ENCODE data around the gene TTPAL.

The TTPAL gene

DNA sequence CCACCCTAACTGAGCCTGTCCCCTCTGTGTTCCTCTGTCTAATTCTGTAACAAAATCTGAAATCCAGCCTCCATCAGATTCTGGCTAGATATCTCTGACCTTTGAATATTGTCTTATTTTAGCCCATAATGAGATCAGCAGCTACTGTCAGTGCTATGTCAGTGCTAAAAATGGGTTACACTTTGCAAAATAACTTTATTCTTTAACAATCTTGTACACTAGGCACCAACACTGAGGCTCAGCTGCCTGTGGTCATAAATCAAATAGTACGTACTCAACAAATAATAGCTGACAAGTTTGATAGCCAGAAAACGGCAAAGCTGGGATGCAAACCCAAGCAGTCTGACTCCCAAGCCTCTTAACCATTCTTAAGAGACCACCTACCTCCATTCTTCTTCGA, 22.1 kb downstream of the TTPAL start:
- DNase-seq (ENCODE audit: low read depth) = no peak

DNA sequence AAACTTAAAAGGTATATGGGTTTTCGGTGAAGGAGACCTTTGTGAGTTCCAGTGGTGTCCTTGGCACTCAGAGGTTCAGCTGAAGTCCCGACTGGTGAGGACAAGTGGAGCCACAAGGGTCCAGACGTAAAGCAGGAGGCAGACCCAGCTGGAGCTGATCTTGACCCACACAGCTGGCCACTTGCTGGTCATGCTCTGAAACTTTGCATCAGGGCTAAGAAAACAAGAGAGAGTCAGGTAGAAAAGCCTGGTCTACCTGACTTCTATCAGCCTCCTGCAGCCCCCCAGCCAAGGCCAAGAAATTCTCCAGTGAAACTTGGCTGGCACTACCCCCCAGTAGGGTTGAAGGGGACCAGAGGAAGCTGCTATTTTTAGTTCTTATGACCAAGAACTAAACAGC, 24.5 kb downstream of the TTPAL start:
- DNase-seq (ENCODE audit: low read depth) = no peak

DNA sequence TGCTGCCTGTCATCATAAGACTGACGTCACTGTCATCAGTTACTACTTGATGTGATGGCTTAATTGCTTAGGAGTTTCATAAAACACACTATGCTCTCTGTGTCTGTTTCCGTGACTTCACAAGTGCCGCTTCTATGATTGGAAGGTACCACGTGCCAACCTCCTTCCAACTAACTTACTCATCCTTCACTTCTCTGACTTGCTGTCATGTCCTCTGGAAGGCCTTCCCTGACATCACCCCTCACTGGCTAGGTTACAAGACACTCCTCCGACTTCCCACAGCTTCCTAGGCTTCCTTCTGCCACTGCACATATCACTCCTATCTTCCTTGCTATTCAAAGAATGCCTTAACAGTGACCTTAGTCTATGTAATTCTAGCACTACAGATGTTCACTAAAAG, 25.8 kb downstream of the TTPAL start:
- no peak for DNase-seq (ENCODE audit: low read depth)

DNA sequence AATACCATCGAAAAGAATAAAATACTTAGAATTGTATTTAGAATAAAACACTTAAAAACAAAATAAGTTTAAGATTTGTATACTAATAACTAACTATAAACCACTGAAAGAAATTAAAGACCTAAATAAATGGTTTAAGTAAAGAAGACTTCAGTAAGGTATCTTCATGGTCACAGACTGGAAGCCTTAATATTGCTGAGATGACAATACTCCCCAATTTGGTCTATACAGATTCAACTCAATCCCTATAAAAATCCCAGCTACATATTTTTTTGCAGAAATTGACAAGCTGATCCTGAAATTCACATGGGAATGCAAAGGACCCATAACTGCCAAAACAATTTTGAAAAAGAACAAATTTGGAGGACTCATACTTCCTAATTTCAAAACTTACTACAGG, 27.3 kb downstream of the TTPAL start:
- no peak for DNase-seq (ENCODE audit: low read depth)

DNA sequence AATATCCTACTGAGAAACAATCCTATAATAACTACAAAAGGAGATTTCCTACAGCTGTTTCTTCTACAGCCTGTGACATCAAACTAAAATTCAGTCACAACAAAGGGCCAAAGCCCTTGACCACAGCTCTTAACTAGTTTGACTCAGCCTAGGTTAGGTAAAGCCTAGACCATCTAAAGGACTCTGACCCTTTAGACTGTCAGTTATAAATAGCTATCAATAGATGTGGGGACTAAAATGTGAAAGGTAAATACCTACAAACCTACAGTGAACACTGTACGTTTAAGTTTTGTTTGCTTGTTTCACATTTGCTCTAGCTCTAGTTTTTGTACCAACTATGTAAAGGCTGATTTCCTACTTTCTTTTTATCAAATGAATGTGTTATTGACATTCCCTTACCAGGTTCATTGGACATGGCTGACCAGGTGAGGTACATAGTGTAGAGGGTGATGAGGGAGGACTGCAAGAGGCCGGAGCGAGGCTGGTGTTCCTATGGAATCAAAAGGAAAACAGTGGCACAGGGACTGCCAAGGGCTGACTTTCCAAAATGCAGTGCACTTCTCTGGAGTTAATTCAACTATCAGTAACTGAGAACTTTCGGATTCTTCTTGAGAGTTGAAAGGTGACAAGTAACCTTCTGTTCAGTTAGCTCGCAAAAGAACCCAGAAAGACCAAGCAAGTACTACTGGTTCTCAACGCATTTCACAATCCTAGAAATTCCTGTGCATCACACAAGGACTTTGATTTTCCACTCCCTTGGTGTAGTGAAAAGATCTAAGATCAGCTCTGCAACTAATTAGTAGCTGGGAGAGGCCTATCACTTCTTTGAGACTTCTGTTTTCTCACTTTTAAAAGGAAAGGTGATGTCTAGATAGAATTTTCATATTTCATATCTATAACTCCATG, 29.0 kb downstream of the TTPAL start:
- no peak for DNase-seq (ENCODE audit: low read depth)

DNA sequence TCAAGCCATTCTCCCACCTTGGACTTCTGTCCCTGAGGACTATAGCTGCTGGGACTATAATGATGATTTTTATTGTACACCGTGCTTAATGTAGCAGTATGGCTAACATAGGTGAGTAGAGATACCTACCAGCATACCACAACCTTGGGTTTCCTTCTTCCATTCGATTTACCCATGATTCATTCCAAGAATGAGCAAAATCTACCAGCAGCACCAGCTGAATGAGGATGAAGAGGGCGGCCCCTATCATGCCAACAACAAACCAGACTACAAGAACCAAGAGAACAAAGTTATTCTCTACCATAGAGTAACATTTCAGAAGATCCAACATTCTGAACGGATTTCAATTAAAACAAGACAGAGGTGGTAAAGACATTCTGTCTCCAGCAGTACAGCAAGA, 34.1 kb downstream of the TTPAL start:
- no peak for DNase-seq (ENCODE audit: low read depth)

DNA sequence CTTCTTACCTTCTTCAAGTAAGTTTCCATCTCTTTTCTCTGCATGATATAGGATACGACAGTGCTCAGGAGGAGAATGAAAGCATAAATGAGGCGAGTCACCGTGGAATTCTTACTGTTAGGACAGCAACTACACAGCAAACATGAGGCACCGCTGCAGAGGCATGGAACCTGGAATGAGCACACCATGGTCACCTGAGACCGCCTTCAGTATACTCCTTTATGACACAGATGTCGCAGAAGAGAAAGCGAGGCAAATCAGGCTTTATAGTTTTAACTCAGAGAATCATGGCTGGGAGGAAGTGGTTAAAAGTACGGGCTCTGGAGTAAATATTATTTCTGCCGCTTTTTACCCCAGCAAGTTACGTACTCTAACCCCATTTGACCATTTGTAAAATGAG, 38.2 kb downstream of the TTPAL start:
- DNase-seq (ENCODE audit: low read depth) = no peak

DNA sequence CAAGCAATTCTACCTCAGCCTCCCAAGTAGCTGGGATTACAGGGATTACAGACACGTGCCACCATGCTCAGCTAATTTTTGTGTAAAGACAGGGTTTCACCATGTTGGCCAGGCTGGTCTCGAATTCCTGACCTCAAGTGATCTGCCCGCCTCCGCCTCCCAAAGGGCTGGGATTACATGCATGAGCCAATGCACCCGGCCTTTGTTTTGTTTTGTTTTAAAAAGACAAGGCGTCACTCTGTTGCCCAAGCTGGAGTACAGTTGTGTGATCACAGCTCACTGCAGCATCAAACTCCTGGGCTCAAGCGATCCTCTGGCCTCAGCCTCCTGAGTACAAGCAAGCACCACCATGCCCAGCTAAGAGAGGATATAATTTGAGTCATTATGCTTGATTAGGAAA, 40.8 kb downstream of the TTPAL start:
- DNase-seq (ENCODE audit: low read depth) = no peak

DNA sequence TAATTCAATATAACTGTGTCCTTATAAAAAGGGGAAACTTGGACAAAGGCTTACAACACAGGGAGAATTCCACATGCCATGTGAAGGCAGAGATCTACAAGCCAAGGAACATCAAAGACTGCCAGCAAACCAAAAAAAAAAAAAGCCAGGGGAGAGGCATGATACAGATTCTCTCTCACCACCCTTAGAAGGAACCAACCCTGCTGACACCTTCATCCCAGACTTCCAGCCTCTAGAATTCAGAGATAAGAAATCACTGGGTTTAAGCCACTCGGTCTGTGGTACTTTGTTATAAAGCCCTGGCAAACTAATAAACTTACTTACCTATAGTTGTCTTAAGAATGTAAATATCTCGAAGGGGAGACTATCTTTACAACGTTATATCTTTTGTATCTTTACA, 41.8 kb downstream of the TTPAL start:
- no peak for DNase-seq (ENCODE audit: low read depth)

DNA sequence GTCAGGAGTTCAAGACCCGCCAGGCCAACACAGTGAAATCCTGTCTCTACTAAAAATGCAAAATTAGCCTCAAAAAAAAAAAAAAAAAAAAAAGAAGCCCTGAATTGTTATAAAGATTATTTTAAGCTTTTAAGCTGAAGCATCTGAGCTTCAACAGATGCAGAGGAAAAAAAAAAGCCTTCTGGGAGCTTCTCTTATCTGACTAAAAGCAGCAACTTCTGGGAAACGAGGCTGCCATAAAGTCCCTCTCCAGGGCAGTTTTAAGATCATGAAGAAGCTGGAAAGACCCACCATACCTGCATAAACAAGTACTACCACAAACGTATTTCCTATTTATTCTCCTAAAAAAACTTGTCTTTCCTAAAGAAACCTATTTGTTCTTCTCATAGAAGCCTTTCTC, 42.6 kb downstream of the TTPAL start:
- no peak for DNase-seq (ENCODE audit: low read depth)

DNA sequence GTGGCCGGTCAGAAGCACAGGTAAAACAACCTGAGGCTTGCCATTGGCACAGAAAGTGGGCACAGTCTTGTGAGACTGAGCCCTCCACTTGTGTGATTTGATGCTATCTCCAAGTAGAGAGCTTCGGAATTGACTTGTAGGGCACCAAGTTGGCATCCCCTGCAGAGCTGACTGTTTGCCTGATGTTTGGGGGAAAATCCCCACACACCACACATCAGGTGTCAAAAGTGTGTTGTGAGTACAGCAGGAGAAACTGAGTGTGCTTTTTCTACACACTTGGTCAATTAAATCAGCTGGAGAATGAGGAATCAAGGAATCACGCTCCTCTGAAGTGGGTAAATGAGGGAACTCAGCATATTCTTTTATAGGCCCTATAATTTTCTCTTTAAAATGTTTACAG, 45.2 kb downstream of the TTPAL start:
- no peak for DNase-seq (ENCODE audit: low read depth)

DNA sequence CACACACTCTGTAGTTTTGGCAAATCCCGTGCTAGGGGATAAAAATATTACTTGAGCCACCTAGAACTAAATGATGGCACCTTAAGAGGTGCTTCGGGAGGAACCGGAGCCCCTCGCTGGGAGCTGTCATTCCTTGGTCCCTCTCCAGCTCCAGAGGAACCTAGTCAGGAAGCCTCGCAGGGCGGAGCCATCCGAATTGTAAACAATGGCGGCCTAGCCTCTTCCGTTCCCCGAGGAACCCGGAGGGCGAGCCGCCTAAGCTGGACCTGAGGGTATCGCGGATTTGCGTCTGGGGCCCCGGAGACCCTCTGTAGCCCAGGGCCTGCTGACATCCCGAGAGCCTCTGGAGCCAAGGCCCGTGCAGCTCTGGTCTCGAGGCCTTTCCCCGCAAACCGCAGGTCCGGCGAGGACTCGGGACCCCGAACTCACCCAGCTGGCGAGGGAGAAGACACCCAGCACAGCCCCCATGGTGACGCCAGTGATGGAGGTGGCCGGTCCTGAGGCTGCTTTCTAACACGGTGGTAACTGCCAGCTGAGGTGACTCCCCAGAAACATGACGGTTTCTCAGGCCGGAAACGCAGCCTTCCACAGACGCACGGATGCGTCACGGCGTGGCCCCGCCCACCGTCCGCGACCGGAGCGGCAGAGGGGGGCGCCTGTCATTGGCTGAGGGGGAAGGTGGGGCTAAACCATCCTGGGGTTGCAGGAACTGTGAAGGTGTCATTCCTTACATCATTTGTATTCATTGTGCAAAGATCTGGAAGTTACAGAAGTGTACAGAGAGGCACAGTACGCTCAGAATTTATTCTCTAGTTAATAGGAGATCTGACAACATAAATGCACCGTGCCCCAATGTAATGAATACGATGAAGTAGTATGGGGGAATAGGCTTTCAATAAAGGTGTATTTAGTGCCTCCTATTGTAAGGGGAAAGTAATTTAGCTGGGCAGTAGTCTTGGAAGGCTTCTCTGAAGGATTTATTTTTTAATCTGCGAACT, 46.1 kb downstream of the TTPAL start, which contains the start of gene SERINC3:
Gene SERINC3 (minus strand): TSS at position 587 of the 998 bp plus-strand sequence. CDS start 119 bp downstream, at position 468.
- DNase-seq (ENCODE audit: low read depth) = peak; percentile 97

DNA sequence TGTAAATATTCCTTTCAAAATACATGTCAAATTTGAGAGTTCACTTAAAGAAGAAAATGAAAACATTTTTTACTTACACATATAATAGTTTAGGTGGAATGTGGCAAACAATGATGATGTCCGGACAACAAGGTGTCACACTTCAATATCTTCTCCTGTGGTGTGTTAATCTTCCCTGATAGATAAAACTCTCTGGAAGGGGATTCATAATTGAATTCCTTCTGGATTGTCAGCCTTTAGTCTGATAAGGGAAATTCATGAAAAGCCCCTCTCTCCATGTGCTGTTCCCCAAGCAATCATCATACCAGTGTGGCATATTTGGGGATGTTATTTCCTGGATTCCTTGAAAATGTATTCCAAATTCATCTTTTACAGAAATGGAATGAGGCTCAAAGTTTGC, 47.2 kb downstream of the TTPAL start:
- no peak for DNase-seq (ENCODE audit: low read depth)

DNA sequence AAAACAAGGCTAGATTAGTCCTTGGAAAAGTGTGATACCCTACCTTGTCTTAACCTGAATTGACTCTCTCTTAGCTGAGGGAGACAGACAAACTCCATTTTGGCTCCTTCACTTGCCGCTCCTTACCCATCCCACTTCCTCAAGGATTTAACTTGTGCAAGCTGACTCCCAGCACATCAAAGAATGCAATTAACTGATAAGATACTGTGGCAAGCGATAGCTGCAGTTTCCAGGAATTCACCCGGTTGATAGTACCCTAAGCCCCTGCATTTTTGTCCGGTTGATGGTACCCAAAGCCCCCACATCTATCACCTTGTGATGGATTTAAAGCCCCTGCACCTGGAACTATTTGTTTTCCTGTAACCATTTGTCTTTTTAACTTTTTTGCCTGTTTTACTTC, 48.1 kb downstream of the TTPAL start:
- DNase-seq (ENCODE audit: low read depth) = no peak

DNA sequence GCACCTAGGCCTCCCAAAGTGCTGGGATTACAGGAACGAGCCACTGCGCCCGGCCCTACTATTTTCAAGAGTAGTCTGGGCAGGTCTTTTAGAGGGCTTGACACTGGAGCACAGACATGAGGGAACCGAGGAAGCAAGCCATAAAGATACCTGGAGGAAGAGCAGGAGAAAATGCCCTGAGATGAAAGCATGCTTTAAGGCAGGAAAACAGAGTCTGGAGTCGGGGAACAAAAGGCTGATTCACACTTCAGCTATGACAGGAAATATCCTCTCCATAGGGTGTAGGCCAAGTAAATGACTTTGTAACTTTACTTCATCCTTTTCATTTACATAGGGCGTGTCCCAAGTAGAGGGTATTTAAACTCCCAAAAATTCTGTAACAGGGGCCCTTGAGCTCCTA, 50.5 kb downstream of the TTPAL start:
- DNase-seq (ENCODE audit: low read depth) = no peak

DNA sequence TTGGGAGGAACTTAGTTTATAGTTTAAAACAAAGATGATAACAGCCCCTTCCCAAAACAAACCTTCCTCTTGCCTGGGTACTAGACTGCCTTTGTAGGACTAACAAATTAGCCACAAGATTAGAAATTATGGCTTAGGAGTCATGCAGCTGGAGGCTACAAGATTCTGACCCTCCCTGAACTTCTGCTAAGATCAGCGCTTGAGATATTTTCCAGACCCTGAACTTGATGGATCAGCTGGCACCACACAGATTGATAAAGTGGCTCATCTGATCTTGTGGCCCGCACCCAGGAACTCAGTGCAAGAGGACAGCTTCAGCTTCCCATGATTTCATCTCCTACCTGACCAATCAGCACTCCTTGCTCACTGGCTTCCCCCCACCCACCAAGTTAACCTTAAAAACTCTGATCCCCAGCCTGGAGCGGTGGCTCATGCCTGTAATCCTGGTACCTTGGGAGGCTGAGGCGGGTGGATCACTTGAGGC, 52.1 kb downstream of the TTPAL start:
- no peak for DNase-seq (ENCODE audit: low read depth)

DNA sequence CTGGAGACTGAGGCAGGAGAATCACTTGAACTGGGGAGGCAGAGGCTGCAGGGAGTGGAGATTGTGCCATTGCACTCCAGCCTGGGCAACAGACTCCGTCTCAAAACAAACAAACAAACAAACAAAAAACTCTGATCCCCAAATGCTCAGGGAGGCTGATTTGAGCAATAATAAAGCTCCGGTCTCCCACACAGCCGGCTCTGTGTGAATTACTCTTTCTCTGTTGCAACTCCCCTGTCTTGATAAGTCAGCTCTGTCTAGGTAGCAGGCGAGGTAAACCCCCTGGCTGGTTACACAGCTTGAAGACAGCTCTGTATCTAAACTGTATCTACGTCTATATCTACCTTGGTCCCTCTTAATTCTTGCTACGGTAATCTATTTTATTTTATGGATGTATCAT, 52.6 kb downstream of the TTPAL start:
- no peak for DNase-seq (ENCODE audit: low read depth)

DNA sequence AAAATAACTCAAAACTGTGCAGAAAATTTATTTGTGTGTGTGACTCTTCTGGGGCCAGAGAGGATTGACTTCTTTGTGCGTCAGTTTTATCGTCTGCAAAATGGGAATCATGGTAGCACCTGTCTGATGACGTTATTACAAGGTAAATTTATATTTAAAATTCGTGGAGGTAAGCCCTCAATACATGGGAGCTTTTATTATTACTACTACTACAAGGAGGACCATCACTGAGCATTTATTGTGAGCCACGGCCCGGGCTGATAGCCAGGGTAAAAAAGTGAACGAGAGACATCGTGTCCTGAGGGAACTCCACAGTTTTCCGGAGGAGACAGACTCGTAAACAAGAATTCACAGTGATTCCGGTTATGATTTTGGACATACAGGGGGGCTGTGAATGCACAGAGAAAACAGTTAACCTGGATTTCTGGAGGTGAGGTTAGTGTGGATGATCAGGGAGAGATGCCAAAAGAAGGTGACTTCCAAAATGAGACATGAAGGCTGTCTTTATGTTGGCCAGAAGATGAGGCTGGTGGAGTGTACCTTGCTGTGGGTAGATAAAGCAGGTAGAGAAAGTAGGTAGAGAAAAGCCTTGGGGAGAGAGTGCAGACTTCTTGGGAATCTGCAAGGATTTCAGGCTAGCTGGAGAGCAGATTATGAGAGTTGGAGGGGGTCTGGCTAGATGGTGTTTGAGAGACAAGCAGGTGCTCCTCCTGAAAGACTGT, 56.7 kb downstream of the TTPAL start:
- no peak for DNase-seq (ENCODE audit: low read depth)

DNA sequence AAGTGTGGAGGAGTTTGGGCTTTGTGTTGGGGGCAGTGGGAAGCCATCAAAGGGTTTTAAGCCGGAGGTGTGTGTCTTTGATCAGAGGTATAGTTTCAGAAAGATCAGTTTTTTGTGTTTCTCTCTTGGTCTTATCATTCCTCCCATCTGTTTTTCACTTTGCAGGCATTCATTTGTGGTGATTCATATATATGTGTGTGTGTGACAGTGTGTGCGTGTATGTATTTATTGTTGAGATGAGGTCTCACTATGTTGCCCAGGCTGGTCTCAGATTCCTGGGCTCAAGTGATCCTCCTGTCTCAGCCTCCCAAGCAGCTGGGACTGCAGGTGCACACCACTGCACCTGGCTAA, 57.3 kb downstream of the TTPAL start:
- DNase-seq (ENCODE audit: low read depth) = no peak

DNA sequence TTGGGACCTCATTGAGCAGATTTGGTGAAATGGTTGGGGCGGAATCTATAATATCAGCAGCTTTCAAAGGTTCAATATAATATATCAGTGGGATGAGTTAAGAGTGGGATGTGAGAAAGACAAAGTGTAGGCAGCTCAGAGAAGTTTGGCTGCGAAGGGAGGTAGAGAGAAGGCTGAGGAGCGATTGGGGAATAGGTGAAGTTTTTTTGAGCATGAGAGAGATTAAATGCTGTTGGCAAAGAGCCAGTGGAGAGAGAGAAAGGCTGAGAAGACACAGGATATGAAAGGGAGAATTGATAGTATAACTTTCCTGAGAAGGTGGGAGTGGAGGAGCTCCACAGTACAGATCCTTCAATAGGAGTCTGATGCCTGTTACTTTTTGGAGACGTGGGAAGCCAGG, 58.3 kb downstream of the TTPAL start:
- no peak for DNase-seq (ENCODE audit: low read depth)

DNA sequence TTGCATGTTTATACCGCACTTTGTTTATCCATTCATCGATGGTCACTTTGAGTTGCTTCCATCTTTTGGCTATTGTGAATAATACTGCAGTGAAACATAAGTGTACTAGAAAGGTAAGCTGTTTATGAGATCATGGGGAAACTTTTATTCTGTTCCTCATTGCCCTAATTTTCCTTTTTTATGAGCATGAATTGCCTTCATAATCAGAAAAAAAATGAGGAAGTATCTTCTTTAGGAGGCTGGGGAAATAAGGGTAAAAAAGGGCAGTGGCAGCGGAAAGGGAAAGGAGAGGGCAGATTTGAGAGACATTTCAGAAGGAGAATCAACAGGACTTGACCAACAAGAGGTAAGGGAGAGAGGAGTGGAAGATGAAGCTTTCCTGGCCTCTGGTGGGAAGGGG, 60.5 kb downstream of the TTPAL start:
- no peak for DNase-seq (ENCODE audit: low read depth)

DNA sequence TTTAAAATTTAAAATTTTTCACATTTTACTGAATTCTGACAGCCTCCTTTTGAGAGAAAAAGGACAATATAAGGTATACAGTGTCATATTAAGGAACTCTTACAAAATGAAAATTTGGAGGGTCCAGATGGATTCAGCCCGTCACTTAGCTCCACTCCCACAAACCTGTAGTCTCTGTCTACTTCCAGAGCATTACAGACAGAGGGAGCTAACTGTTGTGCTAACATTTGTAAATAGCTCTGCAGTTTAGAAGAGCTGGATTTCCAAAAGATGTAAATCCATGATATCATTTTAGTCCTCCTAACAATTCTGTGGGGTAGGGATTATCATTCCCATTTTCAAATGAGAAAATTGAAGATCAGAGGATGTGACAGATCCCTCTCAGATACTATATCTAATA, 62.3 kb downstream of the TTPAL start:
- no peak for DNase-seq (ENCODE audit: low read depth)

All from stimulated activated CD8-positive, alpha-beta memory T cell treated with anti-CD3 and anti-CD28 coated beads, Interleukin-15, amount 100 ng/mL, for 1 hour (primary cell).